Naive thymus-derived CD4-positive, alpha-beta T cell (primary cell): Measurements from ENCODE around the gene FBXO38. TPM values are rescaled to one million over a fixed set of nuclear protein-coding genes. Genes with fewer than 3 reads are reported as not detected.
"Not testable (repeated sequence)": the region's sequence is repeated elsewhere in the genome, so short reads cannot be mapped to it uniquely, and the experiment has no call there.

Experiments
- ATAC-seq: fragments of 150-1000 bp; cut with Tn5 transposase; 2 replicates; pipeline ENCODE4 v1.10.0; 2021; ENCODE audit warnings: mild to moderate bottlenecking, moderate library complexity
- CTCF ChIA-PET: fragments of 350-600 bp; sonication (Branson Sonifier 250); formaldehyde crosslinking; loops from one replicate; lab custom pipeline; 2021; ENCODE audit warnings: antibody characterized with exemption; lab: Charles Lee
- POLR2A ChIA-PET: fragments of 350-600 bp; sonication (Branson Sonifier 250); formaldehyde crosslinking; loops from one replicate; lab custom pipeline; 2021; ENCODE audit warnings: antibody characterized with exemption, inconsistent platforms; lab: Charles Lee
- DNase-seq, 9 donors: peaks; one replicate each; pipeline versions ENCODE4 v3.0.0 to v3.0.0-alpha.2; 2020 to 2022; ENCODE audit warnings: mixed read lengths in 1 of 9
- H3K27ac ChIP-seq: one replicate; pipeline ENCODE4 v1.7.0; 2013; ENCODE audit warnings: mild to moderate bottlenecking, low read depth, low read length, moderate library complexity
- H3K27me3 ChIP-seq, 2 donors: one replicate each; pipeline ENCODE4 v1.7.0; 2013; ENCODE audit warnings: low read length in 2 of 2, mild to moderate bottlenecking in 2 of 2, moderate library complexity in 2 of 2; ENCODE audit not compliant: control insufficient read depth in 2 of 2, insufficient read depth in 2 of 2
- H3K36me3 ChIP-seq, 3 experiments: 1 replicate in 2 of 3; 2 replicates in 1 of 3; pipeline ENCODE4 v1.7.0; 2013; ENCODE audit warnings: low read length in 3 of 3, mild to moderate bottlenecking in 3 of 3, moderate library complexity in 1 of 3; ENCODE audit not compliant: insufficient read depth in 3 of 3, control insufficient read depth in 2 of 3
- H3K4me1 ChIP-seq, 2 donors: one replicate each; pipeline ENCODE4 v1.7.0; 2013; ENCODE audit warnings: low read length in 2 of 2, mild to moderate bottlenecking in 2 of 2, moderate library complexity in 1 of 2; ENCODE audit not compliant: control insufficient read depth in 2 of 2, insufficient read depth in 2 of 2
- H3K4me3 ChIP-seq: 2 replicates; pipeline ENCODE4 v1.7.0; 2013; ENCODE audit warnings: mild to moderate bottlenecking, low read length
- H3K9me3 ChIP-seq, 3 experiments: 1 replicate in 2 of 3; 2 replicates in 1 of 3; pipeline ENCODE4 v1.7.0; 2013; ENCODE audit warnings: low read length in 3 of 3; ENCODE audit not compliant: control insufficient read depth in 2 of 3
- H3K27ac Mint-ChIP-seq, 9 donors: one replicate each; pipeline ENCODE4 v1.8.0; 2020 to 2022; ENCODE audit warnings: mixed read lengths in 9 of 9, mild to moderate bottlenecking in 8 of 9, moderate library complexity in 5 of 9, inconsistent platforms in 2 of 9
- H3K27me3 Mint-ChIP-seq, 5 donors: one replicate each; pipeline ENCODE4 v1.8.0; 2021 to 2022; ENCODE audit warnings: mixed read lengths in 5 of 5, mild to moderate bottlenecking in 1 of 5
- H3K36me3 Mint-ChIP-seq, 5 donors: one replicate each; pipeline ENCODE4 v1.8.0; 2020 to 2022; ENCODE audit warnings: mixed read lengths in 5 of 5, mild to moderate bottlenecking in 3 of 5, inconsistent platforms in 1 of 5
- H3K4me1 Mint-ChIP-seq, 7 donors: one replicate each; pipeline ENCODE4 v1.8.0; 2020 to 2022; ENCODE audit warnings: mixed read lengths in 7 of 7, mild to moderate bottlenecking in 3 of 7, inconsistent platforms in 1 of 7
- H3K4me3 Mint-ChIP-seq, 10 donors: one replicate each; pipeline ENCODE4 v1.8.0; 2020 to 2022; ENCODE audit warnings: mild to moderate bottlenecking in 10 of 10, mixed read lengths in 10 of 10, moderate library complexity in 6 of 10, inconsistent platforms in 2 of 10
- H3K9me3 Mint-ChIP-seq, 11 donors: one replicate each; pipeline ENCODE4 v1.8.0; 2020 to 2022; ENCODE audit warnings: mixed read lengths in 11 of 11, mild to moderate bottlenecking in 4 of 11, inconsistent platforms in 1 of 11, moderate library complexity in 1 of 11
- intact Hi-C, 2 donors: fragments of 100-400 bp; cut with micrococcal nuclease; formaldehyde crosslinking; loops; one replicate each; pipeline ENCODE4 v1.15.1; 2023
- polyA plus RNA-seq, 2 donors: library from polyadenylated mRNA; unstranded; fragments of 300-500 nt; fragmentation: Illumina TruSeq; gene quantifications; one replicate each; pipeline ENCODE4 v1.2.3, GENCODE V29; 2021
- total RNA-seq, 6 experiments: library from RNA in 5 of 6; stranded (reverse) in 5 of 6; gene quantifications; 1 replicate in 5 of 6; 2 replicates in 1 of 6; pipeline ENCODE4 v1.2.3 and lab custom pipeline; 2021 to 2026

The FBXO38 gene
- total and polyA plus RNA-seq, 7 experiments from 2014 or later = 16.7 to 80.0 (median 62.1) TPM

DNA sequence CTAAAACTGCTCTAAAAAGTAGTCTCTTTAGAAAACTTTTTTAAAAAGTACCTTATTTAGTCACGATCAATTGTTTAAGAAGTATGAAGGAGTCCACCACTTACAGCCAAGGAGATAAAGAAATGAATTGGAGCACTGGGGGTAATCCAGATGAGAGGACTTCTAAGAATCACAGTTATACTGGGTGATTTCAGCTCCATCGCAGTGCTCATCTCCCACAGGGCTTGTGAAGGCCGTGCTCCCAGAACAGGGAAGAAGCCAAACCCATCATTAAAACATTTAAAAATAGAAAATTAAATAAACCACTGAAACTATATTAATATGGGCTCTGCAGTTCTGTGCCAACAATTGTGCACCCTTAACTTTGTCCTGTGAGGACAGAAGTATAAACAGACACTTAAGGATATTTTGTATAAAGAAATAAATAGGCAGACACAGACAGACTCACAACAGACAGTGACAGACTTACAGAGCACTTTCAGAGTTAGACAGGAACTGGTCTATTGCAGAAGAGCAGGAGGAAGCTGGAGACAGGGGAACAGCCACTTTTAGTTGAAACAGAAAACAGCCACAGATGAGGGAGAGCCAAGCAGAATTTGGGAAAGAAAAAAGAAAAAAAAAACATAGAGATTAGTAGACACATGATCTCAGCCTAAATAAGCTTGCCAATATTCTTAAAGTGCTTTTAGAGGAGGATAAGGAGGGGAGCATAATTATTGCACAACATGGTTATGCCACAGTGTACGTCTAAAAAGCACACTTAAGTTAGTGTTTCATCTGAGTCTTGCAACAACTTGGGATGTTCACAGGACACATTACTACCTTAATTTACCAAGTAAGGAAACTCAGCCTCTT is 81.8 kb downstream of the FBXO38 start:
- Mint-ChIP-seq H3K36me3 (no peaks in the 10 kb centered on the region), H3K27me3 (peaks cover 0 to 16% (median 5%) of the 10 kb centered on the region in 5 donors), H3K27ac (no peak overlapping the region), H3K4me3 (no peak overlapping the region), H3K9me3 (peaks cover 0 to 1% (median 0%) of the 10 kb centered on the region in 11 donors), H3K4me1 (peaks cover 0 to 2% (median 0%) of the 10 kb centered on the region in 7 donors)
- no peaks in the 10 kb centered on the region for H3K9me3 ChIP-seq
- POLR2A ChIA-PET = no interaction called here
- H3K4me3 ChIP-seq = no peak overlapping the region
- no peaks in the 10 kb centered on the region for H3K36me3 ChIP-seq
- H3K4me1 ChIP-seq = no peaks in the 10 kb centered on the region
- H3K27ac ChIP-seq = no peak overlapping the region
- no peaks in the 10 kb centered on the region for H3K27me3 ChIP-seq
- CTCF ChIA-PET = no interaction called here
- ATAC-seq = peak; percentile 59
- no peak for DNase-seq
- intact Hi-C loops = no loop called here

DNA sequence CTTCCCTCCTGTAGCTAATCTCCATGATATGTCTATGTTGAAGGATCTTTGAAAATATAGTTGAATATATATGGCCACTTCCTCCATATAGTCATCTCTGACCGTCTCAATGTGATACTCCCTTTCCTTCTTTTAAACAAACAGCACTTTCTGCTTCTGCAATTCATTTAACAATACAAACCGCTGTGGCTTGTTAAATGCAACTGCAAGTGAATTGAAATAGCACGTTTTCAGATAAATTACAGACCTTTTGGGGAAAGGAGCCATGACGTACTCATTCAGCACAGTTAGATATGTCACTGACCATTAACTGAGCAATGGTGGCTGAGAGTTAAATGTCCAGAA is 82.5 kb downstream of the FBXO38 start:
- H3K27ac ChIP-seq = no peak overlapping the region
- Mint-ChIP-seq H3K4me1 (peaks cover 0 to 2% (median 0%) of the 10 kb centered on the region in 7 donors), H3K9me3 (peaks cover 0 to 1% (median 0%) of the 10 kb centered on the region in 11 donors), H3K27ac (no peak overlapping the region), H3K36me3 (no peaks in the 10 kb centered on the region), H3K4me3 (no peak overlapping the region), H3K27me3 (peaks cover 0 to 16% (median 5%) of the 10 kb centered on the region in 5 donors)
- no peak for DNase-seq
- no peaks in the 10 kb centered on the region for H3K27me3 ChIP-seq
- ChIA-PET POLR2A (no interaction called here), CTCF (no interaction called here)
- intact Hi-C loops = no loop called here
- no peaks in the 10 kb centered on the region for H3K36me3 ChIP-seq
- no peaks in the 10 kb centered on the region for H3K4me1 ChIP-seq
- ATAC-seq = peak; percentile 37
- H3K4me3 ChIP-seq = no peak overlapping the region
- H3K9me3 ChIP-seq = no peaks in the 10 kb centered on the region

DNA sequence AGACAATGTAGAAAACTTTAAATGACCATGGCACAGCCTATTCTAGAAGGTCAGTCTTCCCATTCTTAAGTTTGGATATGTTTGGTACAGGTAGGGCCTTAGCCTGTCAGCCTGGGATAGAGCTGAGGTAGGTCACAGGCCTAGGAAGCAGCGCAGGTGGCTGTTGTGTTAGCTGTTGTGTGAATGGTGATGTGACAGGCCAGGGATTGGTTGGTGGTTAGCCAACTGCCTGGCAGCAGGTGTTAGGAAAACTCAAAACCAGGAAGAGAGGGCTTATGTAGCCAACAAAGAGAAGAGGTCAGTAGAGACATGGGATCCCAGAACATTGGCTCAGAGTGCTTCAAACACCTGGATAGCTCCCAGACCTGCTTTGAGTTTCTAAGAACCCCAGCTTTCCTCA is 84.2 kb downstream of the FBXO38 start:
- no peak for ATAC-seq
- no peaks in the 10 kb centered on the region for H3K36me3 Mint-ChIP-seq

DNA sequence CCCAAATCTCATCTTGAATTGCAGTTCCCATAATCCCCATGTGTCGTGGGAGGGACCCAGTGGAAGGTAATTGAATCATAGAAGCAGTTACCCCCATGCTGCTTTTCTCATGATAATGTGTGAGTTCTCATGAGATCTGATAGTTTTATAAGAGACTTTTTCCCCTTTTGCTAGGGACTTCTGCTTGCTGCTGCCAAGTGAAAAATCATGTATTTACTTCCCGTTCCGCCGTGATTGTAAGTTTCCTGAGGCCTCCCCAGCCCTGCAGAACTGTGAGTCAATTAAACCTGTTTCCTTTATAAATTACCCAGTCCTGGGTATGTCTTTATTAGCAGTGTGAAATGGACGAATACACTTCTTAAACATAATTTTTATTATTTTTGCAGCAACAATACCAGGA is 85.0 kb downstream of the FBXO38 start:
- H3K4me1 ChIP-seq, H3K4me3 Mint-ChIP-seq, H3K9me3 Mint-ChIP-seq, intact Hi-C loops, H3K4me1 Mint-ChIP-seq, CTCF ChIA-PET, H3K4me3 ChIP-seq, DNase-seq, POLR2A ChIA-PET, H3K9me3 ChIP-seq, H3K36me3 ChIP-seq, H3K27ac ChIP-seq, H3K27ac Mint-ChIP-seq, H3K27me3 ChIP-seq, ATAC-seq, H3K36me3 Mint-ChIP-seq: not testable (repeated sequence)
- peaks cover 0 to 11% (median 0%) of the 10 kb centered on the region in 5 donors for H3K27me3 Mint-ChIP-seq

More for the DNA sequence above, 84.2 kb downstream of the FBXO38 start:
- DNase-seq = no peak
- H3K4me1 Mint-ChIP-seq = peaks cover 0 to 2% (median 0%) of the 10 kb centered on the region in 7 donors
- Histone ChIP-seq H3K36me3 (no peaks in the 10 kb centered on the region), H3K4me3 (no peak overlapping the region), H3K27me3 (no peaks in the 10 kb centered on the region), H3K9me3 (no peaks in the 10 kb centered on the region), H3K27ac (no peak overlapping the region), H3K4me1 (no peaks in the 10 kb centered on the region)
- H3K27ac Mint-ChIP-seq = no peak overlapping the region
- ChIA-PET POLR2A (no interaction called here), CTCF (interaction anchor here (0.6 kb wide), 1 partner anchor 1065 kb away, joined by 3 read pairs; no protein-coding TSS in a partner anchor)
- no peak overlapping the region for H3K4me3 Mint-ChIP-seq
- peaks cover 0 to 11% (median 0%) of the 10 kb centered on the region in 5 donors for H3K27me3 Mint-ChIP-seq
- intact Hi-C loops = no loop called here
- no peaks in the 10 kb centered on the region for H3K9me3 Mint-ChIP-seq

DNA sequence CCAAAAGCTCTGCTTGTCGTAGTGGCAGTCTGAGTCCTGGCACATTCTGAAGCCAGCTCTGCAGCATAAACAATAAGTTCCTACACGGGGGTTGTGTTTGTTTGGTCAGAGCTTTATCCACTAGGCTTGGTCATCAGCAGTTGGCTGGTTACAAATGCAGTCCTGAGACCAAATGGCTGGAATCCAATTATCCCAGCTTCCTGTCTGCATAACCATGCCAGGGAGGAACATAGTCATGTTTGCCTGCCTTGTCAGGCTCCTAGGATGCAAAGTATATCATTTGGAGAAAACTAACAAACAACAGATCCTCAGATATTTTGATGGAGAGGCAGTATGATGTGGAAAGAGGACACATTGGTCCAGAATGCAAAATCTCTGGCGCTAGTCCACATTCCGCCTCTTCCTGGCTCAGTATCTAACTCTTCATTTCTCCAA is 85.8 kb downstream of the FBXO38 start:
- DNase-seq (no peak), ATAC-seq (no peak)
- no peaks in the 10 kb centered on the region for H3K4me1 ChIP-seq
- no peak overlapping the region for H3K27ac ChIP-seq
- no peak overlapping the region for H3K4me3 ChIP-seq
- intact Hi-C loops = no loop called here
- no peak overlapping the region for H3K27ac Mint-ChIP-seq
- no peaks in the 10 kb centered on the region for H3K9me3 ChIP-seq
- H3K36me3 ChIP-seq = no peaks in the 10 kb centered on the region
- H3K27me3 Mint-ChIP-seq = peaks cover 0 to 11% (median 0%) of the 10 kb centered on the region in 5 donors
- H3K27me3 ChIP-seq = no peaks in the 10 kb centered on the region
- H3K36me3 Mint-ChIP-seq = no peaks in the 10 kb centered on the region
- H3K4me3 Mint-ChIP-seq = no peak overlapping the region
- H3K9me3 Mint-ChIP-seq = no peaks in the 10 kb centered on the region
- H3K4me1 Mint-ChIP-seq = peaks cover 0 to 2% (median 0%) of the 10 kb centered on the region in 7 donors
- ChIA-PET CTCF (no interaction called here), POLR2A (no interaction called here)

DNA sequence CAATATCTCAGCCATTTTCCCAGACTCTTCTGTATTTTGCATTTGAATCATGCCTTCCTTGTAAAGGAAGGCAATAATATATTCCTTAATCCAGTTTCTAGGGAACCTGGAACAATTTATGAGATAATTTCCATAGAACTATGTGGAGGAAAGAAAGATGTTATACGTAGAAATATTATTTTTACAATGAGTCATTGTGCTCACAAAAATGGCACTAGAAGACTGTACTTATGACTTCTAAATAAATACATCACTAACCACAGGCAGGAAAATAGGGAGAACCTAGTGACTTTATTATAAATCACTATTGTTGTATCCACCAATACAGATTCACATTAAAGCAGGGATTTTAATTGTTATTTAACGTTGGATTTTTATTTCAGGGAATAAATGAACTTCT is 87.6 kb downstream of the FBXO38 start:
- CTCF ChIA-PET = no interaction called here
- POLR2A ChIA-PET = no interaction called here
- H3K27me3 Mint-ChIP-seq = peaks cover 0 to 15% (median 1%) of the 10 kb centered on the region in 5 donors

More for the DNA sequence above, 87.6 kb downstream of the FBXO38 start:
- no peak for ATAC-seq
- Mint-ChIP-seq H3K4me1 (peaks cover 0 to 2% (median 0%) of the 10 kb centered on the region in 7 donors), H3K4me3 (no peak overlapping the region), H3K27ac (no peak overlapping the region), H3K9me3 (no peaks in the 10 kb centered on the region), H3K36me3 (no peaks in the 10 kb centered on the region)
- Histone ChIP-seq H3K27me3 (no peaks in the 10 kb centered on the region), H3K27ac (no peak overlapping the region), H3K9me3 (no peaks in the 10 kb centered on the region), H3K4me1 (no peaks in the 10 kb centered on the region), H3K4me3 (no peak overlapping the region), H3K36me3 (no peaks in the 10 kb centered on the region)
- intact Hi-C loops = no loop called here
- no peak for DNase-seq
